ENCODE data around the gene SLC5A11. TPM values are rescaled to one million over a fixed set of nuclear protein-coding genes. Genes with fewer than 3 reads are reported as not detected.

Gene SLC5A11
- total RNA-seq, 1 experiment from 2014 or later = 0.22 TPM

DNA sequence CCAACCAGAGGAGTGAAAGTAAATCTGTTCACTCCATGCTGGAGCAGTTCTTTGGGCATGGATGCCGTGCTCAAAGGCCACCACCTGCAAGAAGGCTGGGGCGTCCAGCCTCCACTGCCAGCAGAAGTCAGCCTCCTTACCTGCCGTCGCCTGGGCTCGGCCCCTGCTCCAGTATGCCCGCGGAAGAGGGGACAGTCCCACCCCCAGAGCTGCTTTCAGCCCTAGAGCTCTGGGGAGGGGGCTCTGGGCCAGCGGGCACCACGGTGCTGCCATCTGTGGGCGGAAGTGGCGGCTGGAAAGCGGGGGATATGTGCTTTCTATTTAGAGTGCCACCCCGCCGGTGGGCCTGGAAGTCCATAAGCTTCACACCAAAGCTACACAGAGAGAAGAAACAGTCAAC is 93.5 kb downstream of the SLC5A11 start:
- Histone ChIP-seq H3K4me1 (ENCODE audit: insufficient read depth, low read length) (no peaks in the 10 kb centered on the region), H4K20me1 (ENCODE audit: control insufficient read depth, insufficient read depth, insufficient read length) (no peaks in the 10 kb centered on the region), H3K79me2 (ENCODE audit: insufficient read depth, low read length) (no peaks in the 10 kb centered on the region), H3T11ph (ENCODE audit: low read length) (no peak overlapping the region), H2BK120ac (ENCODE audit: low read depth, low read length, poor library complexity, severe bottlenecking) (no peak overlapping the region), H3K18ac (ENCODE audit: insufficient read length, low read depth, low read length) (no peak overlapping the region), H2AK5ac (ENCODE audit: insufficient read length, low read length) (no peak overlapping the region), H2AFZ (ENCODE audit: low read length) (no peak overlapping the region), H2BK5ac (ENCODE audit: insufficient read length, low read length) (no peak overlapping the region), H2BK20ac (ENCODE audit: low read depth, low read length, poor library complexity, severe bottlenecking) (no peak overlapping the region), H3K23ac (ENCODE audit: insufficient read length, low read depth, low read length) (no peak overlapping the region), H3K4ac (ENCODE audit: low read depth, low read length) (no peak overlapping the region), H3K79me1 (ENCODE audit: insufficient read depth, low read depth, low read length, poor library complexity, severe bottlenecking) (no peaks in the 10 kb centered on the region), H4K5ac (ENCODE audit: insufficient read length, low read depth, low read length) (no peak overlapping the region), H4K91ac (ENCODE audit: insufficient read length, low read depth, low read length) (no peak overlapping the region), H3K9ac (ENCODE audit: extremely low read depth, insufficient read length, low read length) (no peak overlapping the region), H3K27me3 (ENCODE audit: insufficient read depth, low read length) (no peaks in the 10 kb centered on the region), H3K4me2 (ENCODE audit: insufficient read depth, insufficient read length, low read length) (no peak overlapping the region), H2BK12ac (ENCODE audit: insufficient read length, low read depth, low read length) (no peak overlapping the region), H4K8ac (replicated peaks; ENCODE audit: insufficient read length, low read depth, low read length) (no peak overlapping the region), H3K23me2 (ENCODE audit: insufficient read length, low read depth, low read length, poor library complexity, severe bottlenecking) (no peaks in the 10 kb centered on the region), H2BK15ac (ENCODE audit: low read depth, low read length) (no peak overlapping the region), H3K56ac (ENCODE audit: insufficient read length, low read depth, low read length) (no peak overlapping the region), H3K14ac (ENCODE audit: insufficient read depth, low read length) (no peak overlapping the region), H3K9me3 (ENCODE audit: control insufficient read depth, low read depth, low read length) (no peaks in the 10 kb centered on the region), H3K27ac (ENCODE audit: insufficient read length, low read depth, low read length) (no peak overlapping the region)
- TF ChIP-seq, protein P1, sequence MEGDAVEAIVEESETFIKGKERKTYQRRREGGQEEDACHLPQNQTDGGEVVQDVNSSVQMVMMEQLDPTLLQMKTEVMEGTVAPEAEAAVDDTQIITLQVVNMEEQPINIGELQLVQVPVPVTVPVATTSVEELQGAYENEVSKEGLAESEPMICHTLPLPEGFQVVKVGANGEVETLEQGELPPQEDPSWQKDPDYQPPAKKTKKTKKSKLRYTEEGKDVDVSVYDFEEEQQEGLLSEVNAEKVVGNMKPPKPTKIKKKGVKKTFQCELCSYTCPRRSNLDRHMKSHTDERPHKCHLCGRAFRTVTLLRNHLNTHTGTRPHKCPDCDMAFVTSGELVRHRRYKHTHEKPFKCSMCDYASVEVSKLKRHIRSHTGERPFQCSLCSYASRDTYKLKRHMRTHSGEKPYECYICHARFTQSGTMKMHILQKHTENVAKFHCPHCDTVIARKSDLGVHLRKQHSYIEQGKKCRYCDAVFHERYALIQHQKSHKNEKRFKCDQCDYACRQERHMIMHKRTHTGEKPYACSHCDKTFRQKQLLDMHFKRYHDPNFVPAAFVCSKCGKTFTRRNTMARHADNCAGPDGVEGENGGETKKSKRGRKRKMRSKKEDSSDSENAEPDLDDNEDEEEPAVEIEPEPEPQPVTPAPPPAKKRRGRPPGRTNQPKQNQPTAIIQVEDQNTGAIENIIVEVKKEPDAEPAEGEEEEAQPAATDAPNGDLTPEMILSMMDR (conservative IDR thresholded peaks at IDR 0.05) = no peak
- Mint-ChIP-seq H3K27me3 (ENCODE audit: low read depth) (no peaks in the 10 kb centered on the region), H3K4me3 (no peak overlapping the region), H3K9me3 (no peaks in the 10 kb centered on the region), H3K36me3 (ENCODE audit: insufficient read depth in 1 of 3, low read depth in 3 of 3) (peaks cover 12 to 73% (median 48%) of the 10 kb centered on the region in 3 experiments), H3K27ac (no peak overlapping the region; a peak in 1 of 7 replicates), H3K4me1 (no peaks in the 10 kb centered on the region)
- no CpG with 5 or more reads among the region's 14 CpGs for WGBS (ENCODE audit: extremely low coverage, insufficient read length, low lambda C conversion rate)
- no peak for DNase-seq

All from H9 (cell line).